OCI-LY1 (cell line): ENCODE data around the gene AKT1S1.

Source experiments
- H2AFZ ChIP-seq: fragments of 200-600 bp; sonication (generic), shearing (Covaris generic); 2 replicates; pipeline ENCODE4 v1.6.0; 2014; ENCODE audit warnings: antibody characterized with exemption, mild to moderate bottlenecking, low read length
- H3F3A ChIP-seq: fragments of 200-600 bp; sonication (generic), shearing (Covaris generic); 2 replicates; pipeline ENCODE4 v1.6.0; 2014; ENCODE audit warnings: mild to moderate bottlenecking, antibody characterized with exemption, low read length, moderate library complexity; ENCODE audit not compliant: insufficient read depth
- H3K27ac ChIP-seq: fragments of 200-600 bp; sonication (generic); 2 replicates; pipeline ENCODE4 v1.5.1; 2014; ENCODE audit warnings: low read length, mixed run types, mild to moderate bottlenecking, low read depth; ENCODE audit not compliant: poor library complexity, severe bottlenecking
- H3K27me3 ChIP-seq: fragments of 200-600 bp; sonication (generic); 2 replicates; pipeline ENCODE4 v1.6.0; 2014; ENCODE audit warnings: antibody characterized with exemption, mild to moderate bottlenecking, low read length, moderate library complexity; ENCODE audit not compliant: insufficient read depth
- H3K36me3 ChIP-seq: fragments of 200-600 bp; sonication (generic); 2 replicates; pipeline ENCODE4 v1.6.1; 2014; ENCODE audit warnings: mild to moderate bottlenecking, antibody characterized with exemption, low read length, moderate library complexity, mixed read lengths; ENCODE audit not compliant: insufficient read depth
- H3K4me1 ChIP-seq: fragments of 200-600 bp; sonication (generic); 2 replicates; pipeline ENCODE4 v1.5.1; 2014; ENCODE audit warnings: mild to moderate bottlenecking, low read length, moderate library complexity; ENCODE audit not compliant: insufficient read depth, severe bottlenecking
- H3K4me2 ChIP-seq: fragments of 200-600 bp; sonication (generic), shearing (Covaris generic); 2 replicates; pipeline ENCODE4 v1.6.1; 2014; ENCODE audit warnings: low read length
- H3K4me3 ChIP-seq: fragments of 200-600 bp; sonication (generic); 2 replicates; pipeline ENCODE4 v1.5.1; 2014; ENCODE audit warnings: low read length, low read depth, mild to moderate bottlenecking, mixed read lengths; ENCODE audit not compliant: poor library complexity, severe bottlenecking
- H3K79me2 ChIP-seq: fragments of 200-600 bp; shearing (Covaris generic); 2 replicates; pipeline ENCODE4 v1.6.1; 2016; ENCODE audit warnings: mixed run types, low read length, mixed read lengths; ENCODE audit not compliant: insufficient read depth
- H3K9ac ChIP-seq: fragments of 200-600 bp; sonication (generic), shearing (Covaris generic); 2 replicates; pipeline ENCODE4 v1.6.1; 2014; ENCODE audit warnings: mild to moderate bottlenecking, low read length, mixed read lengths
- H3K9me2 ChIP-seq: fragments of 200-600 bp; sonication (generic), shearing (Covaris generic); 2 replicates; pipeline ENCODE4 v1.6.1; 2014; ENCODE audit warnings: low read depth, mild to moderate bottlenecking, low read length, mixed read lengths
- H3K9me3 ChIP-seq: fragments of 200-600 bp; shearing (Covaris generic); 2 replicates; pipeline ENCODE4 v1.6.1; 2014; ENCODE audit warnings: low read length, mixed read lengths
- H4K20me1 ChIP-seq: fragments of 200-600 bp; sonication (generic), shearing (Covaris generic); 2 replicates; pipeline ENCODE4 v1.6.0; 2016; ENCODE audit warnings: mild to moderate bottlenecking, low read length; ENCODE audit not compliant: insufficient read depth
- CTCF ChIP-seq: fragments of 200-600 bp; sonication (generic), shearing (Covaris generic); IDR thresholded peaks from 2 replicates; pipeline ENCODE4 v1.5.1; 2017; ENCODE audit warnings: mild to moderate bottlenecking, antibody characterized with exemption, low read length, moderate library complexity, mixed read lengths
- EZH2 ChIP-seq: fragments of 200-600 bp; sonication (generic), shearing (Covaris generic); IDR thresholded peaks from 2 replicates; pipeline ENCODE4 v1.8.0; 2017; ENCODE audit warnings: borderline replicate concordance, mixed run types, mild to moderate bottlenecking, antibody characterized with exemption, low read length, moderate library complexity, mixed read lengths

The AKT1S1 gene

DNA sequence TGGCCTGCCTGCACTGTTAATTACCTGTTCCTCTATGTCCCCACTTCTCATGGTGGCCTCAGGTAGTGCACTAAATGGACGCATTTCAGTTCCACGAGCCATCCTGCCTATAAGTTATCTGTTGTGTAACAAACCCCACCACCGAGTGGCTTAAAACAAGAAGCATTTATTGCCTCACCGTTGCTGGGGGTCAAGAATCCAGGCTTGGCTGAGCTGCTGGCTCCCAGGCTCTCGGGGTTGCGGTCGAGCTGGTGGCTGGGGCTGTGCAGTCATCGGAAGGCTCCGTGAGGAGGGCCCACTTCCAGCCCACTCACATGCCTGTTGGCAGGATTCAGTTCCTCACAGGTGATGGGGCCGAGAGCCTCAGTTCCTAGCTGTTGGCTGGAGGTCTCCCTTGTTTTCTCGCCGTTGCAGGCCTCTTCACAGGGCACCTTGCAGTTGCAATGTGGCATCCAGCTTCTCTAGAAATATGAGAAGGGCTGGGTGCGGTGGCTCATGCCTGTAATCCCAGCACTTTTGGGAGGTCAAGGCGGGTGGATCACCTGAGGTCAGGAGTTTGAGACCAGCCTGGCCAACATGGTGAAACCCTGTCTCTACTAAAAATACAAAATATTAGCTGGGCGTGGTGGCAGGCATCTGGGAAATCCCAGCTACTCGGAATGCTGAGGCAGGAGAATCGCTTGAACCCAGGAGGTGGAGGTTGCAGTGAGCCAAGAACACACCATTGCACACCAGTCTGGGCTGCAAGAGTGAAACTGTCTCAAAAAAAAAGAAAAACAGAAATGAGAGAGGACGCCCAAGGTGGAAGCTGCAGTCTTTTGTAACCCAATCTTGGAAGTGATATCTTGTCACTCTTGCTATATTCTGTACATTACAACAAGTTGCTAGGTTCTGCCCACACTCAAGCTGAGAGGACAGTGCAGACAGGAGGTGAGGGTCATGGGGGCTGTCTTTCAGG, 32.7 kb downstream of the AKT1S1 start:
- Histone ChIP-seq H3K27me3 (no peaks in the 10 kb centered on the region), H3K4me3 (no peak overlapping the region), H3K9me2 (no peaks in the 10 kb centered on the region), H3K27ac (peak overlapping the region; percentile 88), H3K9me3 (0 out of 2 replicates have a peak, but pooled peaks cover 3% of the 10 kb centered on the region), H3K79me2 (no peaks in the 10 kb centered on the region), H3K4me1 (peaks cover 43% of the 10 kb centered on the region), H4K20me1 (no peaks in the 10 kb centered on the region), H3K4me2 (peak overlapping the region; percentile 21; the same call in 1 of the 2 replicates), H2AFZ (no peak overlapping the region), H3K9ac (peak overlapping the region; percentile 30; the same call in 1 of the 2 replicates), H3F3A (no peaks in the 10 kb centered on the region; the same call in 1 of the 2 replicates), H3K36me3 (peaks cover 23% of the 10 kb centered on the region)
- no peak for TF ChIP-seq CTCF
- no peak for TF ChIP-seq EZH2

DNA sequence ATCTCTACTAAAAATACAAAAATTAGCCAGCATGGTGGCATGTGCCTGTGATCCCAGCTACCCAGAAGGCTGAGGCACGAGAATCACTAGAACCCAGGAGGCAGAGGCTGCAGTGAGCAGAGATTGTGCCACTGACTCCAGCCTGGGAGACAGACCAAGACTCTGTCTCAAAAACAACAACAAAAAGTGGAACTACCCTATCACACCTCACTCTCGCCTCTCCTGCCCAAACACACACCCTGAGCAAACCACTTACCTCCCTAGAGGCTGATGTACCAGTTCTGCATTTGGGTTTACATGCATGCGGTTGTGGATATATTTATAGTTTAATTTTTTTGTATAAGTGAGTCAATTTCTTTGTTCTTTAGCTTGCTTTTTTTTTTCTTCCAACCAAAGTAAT, 33.9 kb downstream of the AKT1S1 start:
- H2AFZ ChIP-seq = no peak overlapping the region
- H3K4me3 ChIP-seq = no peak overlapping the region
- H3K9me3 ChIP-seq = no peaks in the 10 kb centered on the region
- H3K27ac ChIP-seq = peak overlapping the region; percentile 88
- no peaks in the 10 kb centered on the region for H3K79me2 ChIP-seq
- no peak overlapping the region for H3K9ac ChIP-seq
- H3K27me3 ChIP-seq = no peaks in the 10 kb centered on the region
- H4K20me1 ChIP-seq = no peaks in the 10 kb centered on the region
- H3K4me2 ChIP-seq = peak overlapping the region; percentile 31; the same call in 1 of the 2 replicates
- H3F3A ChIP-seq = peaks cover 3% of the 10 kb centered on the region; the same call in 1 of the 2 replicates
- H3K9me2 ChIP-seq = no peaks in the 10 kb centered on the region
- TF ChIP-seq EZH2 (no peak), CTCF (no peak)
- peaks cover 35% of the 10 kb centered on the region for H3K36me3 ChIP-seq
- peaks cover 36% of the 10 kb centered on the region for H3K4me1 ChIP-seq

DNA sequence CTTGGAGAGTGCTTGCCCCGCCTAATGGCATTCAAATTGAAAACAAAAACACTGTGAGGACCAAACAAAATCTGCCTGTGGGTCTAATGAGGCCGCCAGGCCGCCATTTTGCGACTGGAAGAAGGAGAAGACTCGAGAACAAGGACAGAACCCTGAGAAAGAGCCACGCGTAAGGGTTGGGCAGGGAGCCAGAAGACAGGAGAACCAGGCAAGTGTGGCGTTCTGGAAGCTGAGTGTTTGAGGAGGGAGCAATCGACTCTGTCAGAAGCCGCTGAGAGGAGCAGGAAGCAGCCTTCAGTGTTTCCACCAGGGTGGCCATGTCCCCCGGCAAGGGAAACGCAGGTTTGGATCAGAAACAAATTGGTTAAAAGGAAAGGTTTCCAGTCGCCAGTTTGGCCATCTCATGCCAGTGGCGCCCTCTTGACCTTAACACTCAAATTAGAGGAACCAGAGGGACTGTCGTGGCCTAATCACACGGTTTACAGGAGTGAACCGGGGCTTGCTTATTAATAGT, 36.4 kb downstream of the AKT1S1 start:
- H3K27ac ChIP-seq = peak overlapping the region; percentile 88
- TF ChIP-seq CTCF = no peak
- TF ChIP-seq EZH2 = no peak
- no peaks in the 10 kb centered on the region for H3K79me2 ChIP-seq
- H3K4me2 ChIP-seq = no peak overlapping the region
- peaks cover 59% of the 10 kb centered on the region for H3K36me3 ChIP-seq
- no peak overlapping the region for H3K9ac ChIP-seq
- peaks cover 33% of the 10 kb centered on the region for H3K4me1 ChIP-seq
- H3K9me2 ChIP-seq = no peaks in the 10 kb centered on the region
- no peaks in the 10 kb centered on the region for H4K20me1 ChIP-seq
- H3K27me3 ChIP-seq = no peaks in the 10 kb centered on the region
- H3F3A ChIP-seq = peaks cover 7% of the 10 kb centered on the region; the same call in 1 of the 2 replicates
- H2AFZ ChIP-seq = no peak overlapping the region
- no peak overlapping the region for H3K4me3 ChIP-seq
- H3K9me3 ChIP-seq = no peaks in the 10 kb centered on the region
